Prostate gland (tissue), 2 donors: ENCODE results near the gene EZH1. TPM values are rescaled to one million over a fixed set of nuclear protein-coding genes. Genes with fewer than 3 reads are reported as not detected.

ENCODE experiments used
- DNase-seq: peaks from one replicate; pipeline ENCODE4 v3.0.0-alpha.2; 2019; ENCODE audit warnings: low spot score
- H3K27ac ChIP-seq, 2 donors: fragments of 200-600 bp; sonication (generic); 2 replicates each; pipeline ENCODE4 v1.5.1; 2017 to 2019
- H3K27me3 ChIP-seq: fragments of 200-600 bp; sonication (generic); replicated peaks from 2 replicates; pipeline ENCODE4 v1.5.1; 2019; ENCODE audit not compliant: insufficient read depth
- H3K36me3 ChIP-seq, 2 donors: fragments of 200-600 bp; sonication (generic); 1 replicate in 1 of 2; 2 replicates in 1 of 2; pipeline versions ENCODE4 v1.5.1 to v1.8.1; 2017 to 2019
- H3K4me1 ChIP-seq: fragments of 200-600 bp; sonication (generic); replicated peaks from 2 replicates; pipeline ENCODE4 v1.5.1; 2019
- H3K4me3 ChIP-seq, 2 donors: fragments of 200-600 bp; sonication (generic); 2 replicates each; pipeline ENCODE4 v1.5.1; 2017 to 2019
- H3K9me3 ChIP-seq: fragments of 200-600 bp; sonication (generic); 2 replicates; pipeline ENCODE4 v1.5.1; 2017
- POLR2A ChIP-seq: fragments of 450-650 bp; IDR thresholded peaks from one replicate; pipeline ENCODE4 v1.6.1; 2016; ENCODE audit warnings: antibody characterized with exemption, mild to moderate bottlenecking
- POLR2AphosphoS5 ChIP-seq: sonication (generic); formaldehyde crosslinking; IDR thresholded peaks from one replicate; pipeline ENCODE4 v1.6.1; 2017; ENCODE audit warnings: antibody characterized with exemption
- WGBS: methylation state at CpG from one replicate; pipeline ENCODE4 v1.1.5; 2018; 5-methylcytosine and 5-hydroxymethylcytosine counted together
- intact Hi-C: fragments of 100-400 bp; cut with DNase I; formaldehyde crosslinking; loops from one replicate; pipeline ENCODE4 v1.14.2; 2022
- total RNA-seq, 2 donors: library from RNA; depleted of rRNA; stranded (reverse); fragments of >200 nt; gene quantifications; one replicate each; pipeline ENCODE4 v1.1.0, GENCODE V29; 2016
- TF ChIP-seq, protein P1 (sequence below), 4 experiments: fragments of 200-600 bp in 2 of 4; fragments of 450-650 bp in 2 of 4; sonication (generic) in 2 of 4; IDR thresholded peaks; 1 replicate in 3 of 4; 2 replicates in 1 of 4; pipeline ENCODE4 v1.5.1; 2016 to 2019; ENCODE audit warnings: antibody characterized with exemption in 4 of 4, mild to moderate bottlenecking in 2 of 4, moderate library complexity in 2 of 4

The EZH1 gene
- total RNA-seq, 2 donors from 2014 or later = 28.5 to 61.2 TPM

DNA sequence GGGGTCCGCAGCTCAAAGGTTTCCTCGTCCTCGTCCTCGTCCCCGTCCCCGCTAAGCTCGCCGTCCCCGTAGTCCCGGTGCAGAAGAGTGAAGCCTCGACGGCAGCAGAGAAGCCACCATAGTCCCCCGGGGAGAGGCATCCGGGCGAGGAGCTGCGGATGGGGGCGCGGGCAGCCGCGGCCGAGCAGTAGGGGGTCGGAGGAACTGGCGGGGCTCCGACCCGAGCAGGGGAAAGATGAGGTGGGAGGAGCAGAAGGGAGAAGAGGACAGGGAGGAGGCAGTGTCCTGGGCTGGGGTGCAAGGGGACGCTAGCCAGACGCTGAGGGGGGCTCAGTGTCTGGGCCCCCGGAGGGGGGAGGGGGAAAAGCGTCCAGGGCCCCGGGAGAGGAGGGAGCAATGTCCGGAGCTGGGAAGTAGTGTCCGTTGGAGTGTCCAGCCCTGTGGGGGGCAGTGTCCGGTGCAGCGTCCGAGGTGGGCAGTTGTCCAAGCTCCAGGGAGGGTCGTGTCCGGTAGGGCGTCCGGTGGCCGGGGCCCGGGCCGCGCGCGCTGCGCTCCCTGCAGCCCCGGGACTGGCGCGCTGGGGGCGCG is 68.3 kb downstream of the EZH1 start, which contains the start of gene PLEKHH3:
PLEKHH3 (minus strand) TSS at position 571 of the 588 bp plus-strand sequence; CDS start at position 140, 431 bp downstream.
- TF ChIP-seq POLR2A (peak; percentile 93), POLR2AphosphoS5 (no peak)
- TF ChIP-seq, protein P1, sequence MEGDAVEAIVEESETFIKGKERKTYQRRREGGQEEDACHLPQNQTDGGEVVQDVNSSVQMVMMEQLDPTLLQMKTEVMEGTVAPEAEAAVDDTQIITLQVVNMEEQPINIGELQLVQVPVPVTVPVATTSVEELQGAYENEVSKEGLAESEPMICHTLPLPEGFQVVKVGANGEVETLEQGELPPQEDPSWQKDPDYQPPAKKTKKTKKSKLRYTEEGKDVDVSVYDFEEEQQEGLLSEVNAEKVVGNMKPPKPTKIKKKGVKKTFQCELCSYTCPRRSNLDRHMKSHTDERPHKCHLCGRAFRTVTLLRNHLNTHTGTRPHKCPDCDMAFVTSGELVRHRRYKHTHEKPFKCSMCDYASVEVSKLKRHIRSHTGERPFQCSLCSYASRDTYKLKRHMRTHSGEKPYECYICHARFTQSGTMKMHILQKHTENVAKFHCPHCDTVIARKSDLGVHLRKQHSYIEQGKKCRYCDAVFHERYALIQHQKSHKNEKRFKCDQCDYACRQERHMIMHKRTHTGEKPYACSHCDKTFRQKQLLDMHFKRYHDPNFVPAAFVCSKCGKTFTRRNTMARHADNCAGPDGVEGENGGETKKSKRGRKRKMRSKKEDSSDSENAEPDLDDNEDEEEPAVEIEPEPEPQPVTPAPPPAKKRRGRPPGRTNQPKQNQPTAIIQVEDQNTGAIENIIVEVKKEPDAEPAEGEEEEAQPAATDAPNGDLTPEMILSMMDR (IDR thresholded peaks at IDR 0.05) = peak in 1 of 4 experiments; percentile 38
- H3K27ac ChIP-seq = peak within 1 kb of the TSS; percentile 98
- H3K36me3 ChIP-seq = no peaks in the 10 kb centered on the region
- no peak for DNase-seq
- peak within 1 kb of the TSS; percentile 62 to 72 for H3K4me3 ChIP-seq
- intact Hi-C loops = loop anchor here (5.0 to 10.0 kb wide), 2 partner anchors 69 to 252 kb away; partner anchors contain the start of genes CAVIN1, RETREG3 and TUBG1
- peaks cover 9% of the 10 kb centered on the region for H3K4me1 ChIP-seq
- WGBS = under 1% methylated on average over 51 of the region's 51 CpGs
- no peaks in the 10 kb centered on the region for H3K27me3 ChIP-seq
- no peaks in the 10 kb centered on the region for H3K9me3 ChIP-seq

DNA sequence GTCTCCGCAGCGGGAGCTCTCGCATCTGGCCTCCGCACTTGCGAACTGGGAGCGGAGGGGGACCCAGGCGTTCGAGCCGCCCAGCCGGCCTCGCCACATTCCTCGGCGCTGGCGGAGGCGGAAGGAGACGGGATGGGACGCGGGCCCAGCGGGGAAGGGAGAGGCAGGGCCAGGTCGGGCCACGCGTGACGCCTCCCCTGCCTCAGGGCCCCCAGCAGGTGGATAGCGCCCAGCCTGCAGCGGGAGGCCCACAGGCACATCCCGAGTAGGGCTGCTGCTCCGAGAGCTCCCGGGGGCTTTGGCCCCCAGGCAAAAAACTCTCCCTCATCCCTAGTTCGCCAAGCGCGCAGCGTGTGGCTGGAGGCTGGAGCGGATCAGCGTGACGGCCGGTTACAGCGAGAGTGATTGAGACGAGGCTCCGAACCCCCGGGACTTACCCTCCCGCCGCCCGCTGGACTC is 68.8 kb downstream of the EZH1 start:
- TF ChIP-seq, protein P1 (IDR thresholded peaks at IDR 0.05) = peak in 1 of 4 experiments; percentile 21
- peak; percentile 69 for TF ChIP-seq POLR2A
- TF ChIP-seq POLR2AphosphoS5 = peak; percentile 64
- Histone ChIP-seq H3K27me3 (no peaks in the 10 kb centered on the region), H3K9me3 (no peaks in the 10 kb centered on the region), H3K27ac (peak overlapping the region; percentile 85 to 98), H3K4me3 (peak overlapping the region; percentile 54 to 66), H3K36me3 (no peaks in the 10 kb centered on the region), H3K4me1 (peaks cover 9% of the 10 kb centered on the region)
- under 1% methylated on average over 43 of the region's 43 CpGs for WGBS
- intact Hi-C loops = loop anchor here (5.0 to 10.0 kb wide), 2 partner anchors 69 to 251 kb away; partner anchors contain the start of genes CAVIN1, RETREG3 and TUBG1
- DNase-seq = peak; percentile 69

DNA sequence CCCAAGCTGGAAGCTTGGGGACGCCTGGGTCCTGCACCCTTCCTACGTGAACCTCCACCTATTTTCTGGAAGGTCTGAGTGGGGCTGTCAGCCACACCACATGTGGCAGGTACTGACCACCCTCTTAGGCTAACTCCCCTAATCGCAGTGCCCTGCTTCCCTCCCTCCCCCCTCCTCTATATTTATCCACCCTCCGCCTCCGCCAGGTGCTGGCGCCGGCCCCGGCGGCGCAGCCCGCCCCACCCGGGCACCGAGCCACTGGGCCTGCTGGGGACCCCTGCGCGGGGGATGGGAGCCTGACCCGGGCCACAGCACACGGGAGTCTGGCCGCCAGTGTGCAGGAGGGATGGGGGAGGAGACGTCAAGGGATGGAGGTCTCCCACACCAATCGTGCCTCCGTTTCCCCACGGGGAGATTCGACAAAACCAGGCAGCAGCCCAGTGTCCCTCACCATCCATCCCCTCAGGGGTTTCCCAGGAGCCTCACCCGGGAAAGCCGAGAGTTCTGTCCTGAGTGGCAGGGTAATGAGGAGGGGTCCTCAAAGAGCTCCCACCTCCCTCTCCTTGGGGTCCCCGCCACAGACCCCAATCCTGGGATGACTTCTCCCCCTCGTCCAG is 69.4 kb downstream of the EZH1 start:
- no peak for TF ChIP-seq POLR2A
- TF ChIP-seq, protein P1 (IDR thresholded peaks at IDR 0.05) = peak in 1 of 4 experiments; percentile 4
- TF ChIP-seq POLR2AphosphoS5 = no peak
- peak; percentile 26 for DNase-seq
- Histone ChIP-seq H3K4me1 (peaks cover 9% of the 10 kb centered on the region), H3K27me3 (no peaks in the 10 kb centered on the region), H3K4me3 (peak overlapping the region; percentile 54 to 66), H3K9me3 (no peaks in the 10 kb centered on the region), H3K27ac (peak overlapping the region; percentile 85 to 98), H3K36me3 (peaks cover 0 to 3% of the 10 kb centered on the region in 2 donors)
- intact Hi-C loops = loop anchor here (5.0 to 10.0 kb wide), 2 partner anchors 68 to 251 kb away; partner anchors contain the start of genes CAVIN1, RETREG3 and TUBG1
- WGBS = 1% methylated on average over 24 of the region's 27 CpGs

DNA sequence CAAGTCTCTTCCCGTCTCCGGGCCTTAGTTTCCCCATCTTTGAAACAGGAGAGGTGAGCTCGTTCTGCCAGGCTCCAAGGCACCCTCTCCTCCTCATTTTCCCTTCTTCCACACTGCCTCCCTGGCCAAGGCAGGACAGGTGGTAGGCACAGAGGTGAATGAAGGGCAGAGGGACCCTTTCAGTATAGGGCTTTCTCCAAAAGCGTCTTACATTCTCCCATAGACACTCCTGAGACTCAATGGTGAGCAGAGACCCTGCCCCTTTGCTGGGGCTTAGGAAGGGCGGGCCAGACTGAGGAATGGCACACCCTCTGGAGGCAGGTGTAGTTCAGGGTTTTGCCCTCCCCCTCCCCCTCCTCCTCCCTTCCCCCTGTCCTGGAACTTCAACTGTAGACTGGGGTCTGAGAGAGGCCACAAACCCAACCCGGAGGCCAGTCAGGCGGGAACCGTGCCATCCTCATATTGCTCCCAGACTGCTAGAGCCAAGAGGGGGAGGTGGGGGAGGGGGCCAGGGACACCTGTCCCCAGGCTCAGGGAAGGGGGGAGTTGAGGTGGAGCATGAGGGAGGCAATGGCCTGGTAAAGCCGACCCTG is 70.0 kb downstream of the EZH1 start:
- Histone ChIP-seq H3K27me3 (no peaks in the 10 kb centered on the region), H3K4me3 (peak overlapping the region; percentile 54 to 66), H3K9me3 (no peaks in the 10 kb centered on the region), H3K36me3 (peaks cover 0 to 9% of the 10 kb centered on the region in 2 donors), H3K27ac (peak overlapping the region; percentile 85 to 98), H3K4me1 (peaks cover 9% of the 10 kb centered on the region)
- DNase-seq = peak; percentile 22
- intact Hi-C loops = loop anchor here (5.0 to 10.0 kb wide), 2 partner anchors 68 to 250 kb away; partner anchors contain the start of genes CAVIN1, RETREG3 and TUBG1
- WGBS = 17% methylated on average over 9 of the region's 9 CpGs
- no peak for TF ChIP-seq POLR2A
- TF ChIP-seq POLR2AphosphoS5 = no peak
- TF ChIP-seq, protein P1 (IDR thresholded peaks at IDR 0.05) = no peak
